GM12801 (cell line): ENCODE data around the gene LPCAT1.

Source experiments
- TF ChIP-seq, protein P1 (sequence below): IDR thresholded peaks from one replicate; pipeline ENCODE4 v1.5.1; 2011; ENCODE audit warnings: control low read depth; ENCODE audit not compliant: insufficient read length; ENCODE audit errors: extremely low read depth

Gene LPCAT1

DNA sequence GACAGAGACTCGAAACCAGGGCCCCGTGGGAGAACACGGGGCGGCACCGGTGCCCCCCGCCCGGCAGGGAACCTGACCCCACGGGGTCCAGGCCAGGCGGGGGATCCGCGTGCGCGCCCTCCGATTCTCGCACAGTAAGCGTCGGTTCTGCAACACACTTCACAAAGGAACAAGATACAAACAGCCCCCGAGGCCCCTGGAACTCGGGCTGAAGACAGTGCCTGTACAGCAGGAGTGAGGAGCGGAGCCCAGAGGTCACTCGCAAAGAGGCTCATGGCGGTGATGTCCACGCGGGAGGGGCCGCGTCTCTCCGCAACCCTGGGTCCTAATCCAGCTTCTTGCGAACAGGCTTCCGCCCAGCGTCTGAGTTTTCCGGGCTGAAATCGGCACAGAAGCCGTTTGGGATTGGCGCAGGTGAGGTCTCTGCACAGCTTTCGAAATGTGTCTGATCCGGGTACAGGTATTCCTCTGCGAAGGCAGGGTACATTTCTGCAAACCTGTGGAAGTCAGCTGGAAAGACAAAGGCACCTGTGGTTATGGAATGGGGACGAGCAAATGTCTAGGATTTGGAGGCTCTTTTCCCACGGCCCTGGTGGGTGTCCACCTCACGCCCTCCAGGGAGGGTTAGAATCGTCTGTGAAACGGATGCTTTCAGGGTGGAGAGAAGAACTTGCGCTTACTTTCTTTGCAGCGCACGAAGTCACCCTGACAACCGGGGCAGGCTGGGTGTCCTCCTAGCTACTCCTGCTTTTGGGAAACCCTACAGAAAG lies 60.2 kb downstream of the LPCAT1 start:
- TF ChIP-seq, protein P1, sequence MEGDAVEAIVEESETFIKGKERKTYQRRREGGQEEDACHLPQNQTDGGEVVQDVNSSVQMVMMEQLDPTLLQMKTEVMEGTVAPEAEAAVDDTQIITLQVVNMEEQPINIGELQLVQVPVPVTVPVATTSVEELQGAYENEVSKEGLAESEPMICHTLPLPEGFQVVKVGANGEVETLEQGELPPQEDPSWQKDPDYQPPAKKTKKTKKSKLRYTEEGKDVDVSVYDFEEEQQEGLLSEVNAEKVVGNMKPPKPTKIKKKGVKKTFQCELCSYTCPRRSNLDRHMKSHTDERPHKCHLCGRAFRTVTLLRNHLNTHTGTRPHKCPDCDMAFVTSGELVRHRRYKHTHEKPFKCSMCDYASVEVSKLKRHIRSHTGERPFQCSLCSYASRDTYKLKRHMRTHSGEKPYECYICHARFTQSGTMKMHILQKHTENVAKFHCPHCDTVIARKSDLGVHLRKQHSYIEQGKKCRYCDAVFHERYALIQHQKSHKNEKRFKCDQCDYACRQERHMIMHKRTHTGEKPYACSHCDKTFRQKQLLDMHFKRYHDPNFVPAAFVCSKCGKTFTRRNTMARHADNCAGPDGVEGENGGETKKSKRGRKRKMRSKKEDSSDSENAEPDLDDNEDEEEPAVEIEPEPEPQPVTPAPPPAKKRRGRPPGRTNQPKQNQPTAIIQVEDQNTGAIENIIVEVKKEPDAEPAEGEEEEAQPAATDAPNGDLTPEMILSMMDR: no peak

- TF ChIP-seq, protein P1: no peak
Observed at GRCh38 chr5:1462358-1462757, 61.4 kb downstream of the LPCAT1 start.

DNA sequence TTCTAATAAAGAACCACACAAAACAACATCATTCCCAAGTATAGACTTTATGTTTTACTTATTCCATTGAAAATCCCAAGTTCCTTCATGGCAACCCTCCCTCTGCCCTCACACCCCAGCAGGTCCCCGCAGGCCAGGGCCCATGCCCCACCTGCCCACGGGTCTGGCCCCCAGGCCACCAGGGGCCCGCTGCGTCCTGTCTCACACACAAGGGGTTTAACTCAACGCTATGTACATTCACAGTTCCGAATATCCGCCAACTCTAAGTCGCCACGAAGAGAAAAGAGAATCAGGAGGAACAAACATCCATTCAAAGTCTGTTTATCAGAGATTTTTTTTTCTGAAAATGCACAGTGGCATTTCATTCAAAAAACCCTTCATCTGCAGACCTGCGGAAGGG lies 62.4 kb downstream of the LPCAT1 start:
- TF ChIP-seq, protein P1: no peak

DNA sequence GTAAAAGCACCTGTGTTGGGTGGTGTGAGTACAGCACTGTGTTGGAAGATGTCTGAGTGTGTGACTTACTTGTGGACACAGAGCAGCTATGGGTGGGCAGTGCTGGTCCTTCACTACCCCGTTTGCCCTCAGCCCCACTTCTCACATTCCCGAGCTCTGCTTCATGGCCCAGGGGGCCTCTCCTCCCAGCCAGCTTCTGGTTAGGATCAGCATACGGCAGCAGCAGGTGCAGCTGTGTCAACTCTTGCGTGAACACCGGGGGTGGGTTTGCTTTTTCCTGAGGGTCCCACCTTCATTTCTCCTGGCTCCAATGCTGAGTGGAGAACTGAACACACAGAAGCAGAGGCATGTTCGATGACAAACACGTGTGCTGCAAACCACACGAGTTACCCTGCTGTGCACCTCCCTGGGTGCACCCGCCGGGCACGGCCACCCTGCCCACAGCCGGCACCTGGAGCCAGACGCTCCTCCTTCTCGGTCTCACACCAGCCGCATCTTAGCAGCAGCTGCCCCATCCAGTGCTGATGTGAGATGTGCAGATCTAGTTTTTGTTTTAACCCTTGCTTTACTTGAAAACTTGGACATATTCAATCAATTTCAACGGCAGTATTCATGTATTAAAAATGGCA lies 63.6 kb downstream of the LPCAT1 start:
- TF ChIP-seq, protein P1: no peak

DNA sequence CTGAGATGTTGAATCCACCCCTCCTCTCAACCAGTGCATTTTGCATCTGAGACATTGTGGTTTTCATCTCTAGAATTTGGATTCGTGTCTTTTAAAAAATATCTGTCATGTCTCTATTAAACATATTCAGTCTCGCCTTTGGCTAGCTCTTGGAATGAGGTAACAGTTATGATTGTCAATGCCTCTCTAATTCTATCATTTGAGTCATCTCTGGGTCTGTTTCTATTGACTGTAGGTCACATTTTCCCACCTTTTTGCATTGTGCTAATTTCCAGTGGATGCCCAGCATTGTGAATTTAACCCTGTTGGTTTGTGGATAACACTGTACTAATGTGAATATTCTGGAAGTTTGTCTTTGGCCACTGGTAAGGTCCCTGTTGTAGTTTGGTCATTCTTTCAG lies 70.1 kb downstream of the LPCAT1 start:
- TF ChIP-seq, protein P1: no peak

DNA sequence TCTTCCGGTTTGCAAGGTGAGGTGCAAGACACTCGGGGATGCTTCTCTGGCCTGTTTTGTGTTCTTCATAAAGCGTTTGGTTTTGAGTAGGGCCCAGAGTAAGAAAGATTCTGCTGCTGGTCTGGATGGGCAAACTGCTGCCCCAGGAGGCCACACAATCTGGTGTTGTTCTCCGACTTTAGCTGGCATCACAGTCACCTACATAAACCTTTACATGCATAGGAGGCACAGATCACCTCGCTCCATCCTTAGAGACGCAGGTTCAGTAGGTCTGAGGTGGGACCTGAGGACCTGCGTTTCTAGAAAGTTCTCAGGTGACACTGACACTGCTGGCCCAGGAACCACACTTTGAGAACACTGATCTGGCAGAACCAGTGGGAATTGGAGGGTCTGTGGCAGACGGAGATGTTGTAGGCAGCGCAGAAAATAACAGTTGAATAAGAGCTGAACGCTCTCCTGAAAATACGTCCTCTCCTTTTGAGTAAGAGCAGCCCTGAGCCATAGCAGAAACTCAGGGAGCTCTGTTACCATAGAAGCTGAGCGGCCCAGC lies 74.6 kb downstream of the LPCAT1 start:
- TF ChIP-seq, protein P1: no peak

DNA sequence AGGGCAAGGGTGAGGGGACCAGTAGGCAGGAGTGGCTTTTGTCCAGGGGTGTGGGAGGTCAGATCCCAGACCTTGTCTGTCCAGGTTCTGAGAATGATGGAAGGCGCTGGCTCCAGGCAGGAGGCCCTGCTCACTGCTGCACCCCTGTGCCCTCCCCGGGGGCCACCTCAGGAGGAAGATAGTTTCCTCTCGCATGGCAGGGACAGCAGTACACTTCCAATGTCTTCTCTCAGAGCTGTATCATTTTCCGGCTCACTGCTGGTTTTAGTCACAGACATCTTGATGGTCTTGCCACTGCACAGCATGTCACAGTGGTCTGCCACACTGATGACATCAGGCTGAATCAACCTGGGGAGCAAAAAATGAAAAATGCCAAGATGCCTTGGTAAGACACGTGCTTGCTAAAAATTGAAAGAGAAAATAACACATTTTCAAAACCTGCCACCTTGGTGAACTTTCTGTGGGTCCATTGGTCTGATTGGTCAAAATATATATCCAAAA lies 75.2 kb downstream of the LPCAT1 start:
- TF ChIP-seq, protein P1: no peak
